Measurements from ENCODE around the gene UBE2I.

The UBE2I gene

GRCh38 chr16:1313721-1314369 lies 4.4 kb downstream of the UBE2I start:
- peaks cover 20% of the 10 kb centered on the region for H3K4me1 ChIP-seq (ENCODE audit: control insufficient read depth, insufficient read depth, low read length)
- H3K36me3 ChIP-seq (ENCODE audit: control insufficient read depth, insufficient read depth, low read length): peaks cover 46% of the 10 kb centered on the region
- no peak overlapping the region for H3K27ac ChIP-seq (ENCODE audit: low read depth, low read length)
- no peaks in the 10 kb centered on the region for H3K27me3 ChIP-seq (ENCODE audit: control insufficient read depth, insufficient read depth, low read length)
- H3K9ac ChIP-seq (ENCODE audit: low read length): no peak overlapping the region
- no peak overlapping the region for H3K4me3 ChIP-seq (ENCODE audit: low read length)

- H3K27me3 ChIP-seq (ENCODE audit: control insufficient read depth, insufficient read depth, low read length): no peaks in the 10 kb centered on the region
- H3K36me3 ChIP-seq (ENCODE audit: control insufficient read depth, insufficient read depth, low read length): peaks cover 52% of the 10 kb centered on the region
- H3K4me3 ChIP-seq (ENCODE audit: low read length): no peak overlapping the region
- peaks cover 20% of the 10 kb centered on the region for H3K4me1 ChIP-seq (ENCODE audit: control insufficient read depth, insufficient read depth, low read length)
- no peak overlapping the region for H3K27ac ChIP-seq (ENCODE audit: low read depth, low read length)
- no peak overlapping the region for H3K9ac ChIP-seq (ENCODE audit: low read length)
These were observed 5.1 kb downstream of the UBE2I start for GRCh38 chr16:1314399-1315068.

GRCh38 chr16:1315081-1316032 lies 5.9 kb downstream of the UBE2I start:
- Histone ChIP-seq H3K4me1 (ENCODE audit: control insufficient read depth, insufficient read depth, low read length) (peaks cover 20% of the 10 kb centered on the region), H3K27ac (ENCODE audit: low read depth, low read length) (no peak overlapping the region), H3K36me3 (ENCODE audit: control insufficient read depth, insufficient read depth, low read length) (peaks cover 61% of the 10 kb centered on the region), H3K27me3 (ENCODE audit: control insufficient read depth, insufficient read depth, low read length) (no peaks in the 10 kb centered on the region), H3K9ac (ENCODE audit: low read length) (no peak overlapping the region), H3K4me3 (ENCODE audit: low read length) (no peak overlapping the region)

GRCh38 chr16:1316033-1316405 lies 6.6 kb downstream of the UBE2I start:
- no peaks in the 10 kb centered on the region for H3K27me3 ChIP-seq (ENCODE audit: control insufficient read depth, insufficient read depth, low read length)
- no peak overlapping the region for H3K9ac ChIP-seq (ENCODE audit: low read length)
- no peak overlapping the region for H3K4me3 ChIP-seq (ENCODE audit: low read length)
- peaks cover 66% of the 10 kb centered on the region for H3K36me3 ChIP-seq (ENCODE audit: control insufficient read depth, insufficient read depth, low read length)
- H3K27ac ChIP-seq (ENCODE audit: low read depth, low read length): no peak overlapping the region
- H3K4me1 ChIP-seq (ENCODE audit: control insufficient read depth, insufficient read depth, low read length): peaks cover 14% of the 10 kb centered on the region

- Histone ChIP-seq H3K4me1 (ENCODE audit: control insufficient read depth, insufficient read depth, low read length) (no peaks in the 10 kb centered on the region), H3K27ac (ENCODE audit: low read depth, low read length) (no peak overlapping the region), H3K4me3 (ENCODE audit: low read length) (no peak overlapping the region), H3K9ac (ENCODE audit: low read length) (no peak overlapping the region), H3K27me3 (ENCODE audit: control insufficient read depth, insufficient read depth, low read length) (no peaks in the 10 kb centered on the region), H3K36me3 (ENCODE audit: control insufficient read depth, insufficient read depth, low read length) (peaks cover 71% of the 10 kb centered on the region)
These were observed 8.2 kb downstream of the UBE2I start for GRCh38 chr16:1317479-1318267.

- Histone ChIP-seq H3K36me3 (ENCODE audit: control insufficient read depth, insufficient read depth, low read length) (peaks cover 72% of the 10 kb centered on the region), H3K27me3 (ENCODE audit: control insufficient read depth, insufficient read depth, low read length) (no peaks in the 10 kb centered on the region), H3K9ac (ENCODE audit: low read length) (no peak overlapping the region), H3K4me3 (ENCODE audit: low read length) (no peak overlapping the region), H3K27ac (ENCODE audit: low read depth, low read length) (no peak overlapping the region), H3K4me1 (ENCODE audit: control insufficient read depth, insufficient read depth, low read length) (no peaks in the 10 kb centered on the region)
These were observed 8.8 kb downstream of the UBE2I start for GRCh38 chr16:1318268-1318545.

GRCh38 chr16:1319041-1319440 lies 9.6 kb downstream of the UBE2I start:
- Histone ChIP-seq H3K36me3 (ENCODE audit: control insufficient read depth, insufficient read depth, low read length) (peaks cover 71% of the 10 kb centered on the region), H3K27me3 (ENCODE audit: control insufficient read depth, insufficient read depth, low read length) (no peaks in the 10 kb centered on the region), H3K9ac (ENCODE audit: low read length) (no peak overlapping the region), H3K4me1 (ENCODE audit: control insufficient read depth, insufficient read depth, low read length) (no peaks in the 10 kb centered on the region), H3K27ac (ENCODE audit: low read depth, low read length) (no peak overlapping the region), H3K4me3 (ENCODE audit: low read length) (no peak overlapping the region)

- H3K4me3 ChIP-seq (ENCODE audit: low read length): no peak overlapping the region
- H3K36me3 ChIP-seq (ENCODE audit: control insufficient read depth, insufficient read depth, low read length): peaks cover 66% of the 10 kb centered on the region
- H3K27ac ChIP-seq (ENCODE audit: low read depth, low read length): no peak overlapping the region
- H3K9ac ChIP-seq (ENCODE audit: low read length): no peak overlapping the region
- H3K27me3 ChIP-seq (ENCODE audit: control insufficient read depth, insufficient read depth, low read length): no peaks in the 10 kb centered on the region
- H3K4me1 ChIP-seq (ENCODE audit: control insufficient read depth, insufficient read depth, low read length): no peaks in the 10 kb centered on the region
These were observed 10.7 kb downstream of the UBE2I start for GRCh38 chr16:1320097-1320496.

- Histone ChIP-seq H3K27ac (ENCODE audit: low read depth, low read length) (no peak overlapping the region), H3K27me3 (ENCODE audit: control insufficient read depth, insufficient read depth, low read length) (no peaks in the 10 kb centered on the region), H3K9ac (ENCODE audit: low read length) (no peak overlapping the region), H3K36me3 (ENCODE audit: control insufficient read depth, insufficient read depth, low read length) (peaks cover 60% of the 10 kb centered on the region), H3K4me1 (ENCODE audit: control insufficient read depth, insufficient read depth, low read length) (no peaks in the 10 kb centered on the region), H3K4me3 (ENCODE audit: low read length) (no peak overlapping the region)
These were observed 11.3 kb downstream of the UBE2I start for GRCh38 chr16:1320658-1321240.

- Histone ChIP-seq H3K4me1 (ENCODE audit: control insufficient read depth, insufficient read depth, low read length) (no peaks in the 10 kb centered on the region), H3K4me3 (ENCODE audit: low read length) (no peak overlapping the region), H3K27ac (ENCODE audit: low read depth, low read length) (no peak overlapping the region), H3K36me3 (ENCODE audit: control insufficient read depth, insufficient read depth, low read length) (peaks cover 46% of the 10 kb centered on the region), H3K27me3 (ENCODE audit: control insufficient read depth, insufficient read depth, low read length) (no peaks in the 10 kb centered on the region), H3K9ac (ENCODE audit: low read length) (no peak overlapping the region)
These were observed 13.0 kb downstream of the UBE2I start for GRCh38 chr16:1322407-1322806.

- H3K36me3 ChIP-seq (ENCODE audit: control insufficient read depth, insufficient read depth, low read length): peaks cover 36% of the 10 kb centered on the region
- H3K27me3 ChIP-seq (ENCODE audit: control insufficient read depth, insufficient read depth, low read length): no peaks in the 10 kb centered on the region
- H3K4me1 ChIP-seq (ENCODE audit: control insufficient read depth, insufficient read depth, low read length): no peaks in the 10 kb centered on the region
- H3K9ac ChIP-seq (ENCODE audit: low read length): no peak overlapping the region
- H3K27ac ChIP-seq (ENCODE audit: low read depth, low read length): no peak overlapping the region
- H3K4me3 ChIP-seq (ENCODE audit: low read length): no peak overlapping the region
These were observed 14.1 kb downstream of the UBE2I start for GRCh38 chr16:1323296-1324239.

All from rectal smooth muscle tissue (tissue), 1 donor.